Measurements from ENCODE around the gene ST8SIA5. TPM values are rescaled to one million over a fixed set of nuclear protein-coding genes. Genes with fewer than 3 reads are reported as not detected.

The ST8SIA5 gene
- total RNA-seq, 1 experiment from 2014 or later: 0.54 TPM

DNA sequence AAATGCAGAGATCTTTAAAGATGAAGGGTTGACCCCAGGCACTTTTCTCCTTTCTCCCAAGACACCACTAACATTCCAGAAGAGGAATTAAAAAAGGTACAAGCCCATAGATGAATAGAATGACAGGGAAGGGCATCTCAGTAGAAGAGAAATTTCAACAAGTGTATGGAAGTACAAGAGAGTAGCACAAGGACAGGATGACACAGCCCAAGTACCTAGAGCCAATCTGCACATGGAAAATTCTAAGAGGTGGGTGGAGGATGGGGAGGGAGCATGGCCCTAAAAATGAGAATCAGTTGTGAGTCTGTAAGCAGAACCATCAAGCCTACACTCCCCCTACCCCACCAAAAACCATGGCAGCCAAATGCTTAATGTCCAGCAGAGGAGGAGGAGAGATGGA, 60.2 kb downstream of the ST8SIA5 start (continued):
- TF ChIP-seq, protein P1, sequence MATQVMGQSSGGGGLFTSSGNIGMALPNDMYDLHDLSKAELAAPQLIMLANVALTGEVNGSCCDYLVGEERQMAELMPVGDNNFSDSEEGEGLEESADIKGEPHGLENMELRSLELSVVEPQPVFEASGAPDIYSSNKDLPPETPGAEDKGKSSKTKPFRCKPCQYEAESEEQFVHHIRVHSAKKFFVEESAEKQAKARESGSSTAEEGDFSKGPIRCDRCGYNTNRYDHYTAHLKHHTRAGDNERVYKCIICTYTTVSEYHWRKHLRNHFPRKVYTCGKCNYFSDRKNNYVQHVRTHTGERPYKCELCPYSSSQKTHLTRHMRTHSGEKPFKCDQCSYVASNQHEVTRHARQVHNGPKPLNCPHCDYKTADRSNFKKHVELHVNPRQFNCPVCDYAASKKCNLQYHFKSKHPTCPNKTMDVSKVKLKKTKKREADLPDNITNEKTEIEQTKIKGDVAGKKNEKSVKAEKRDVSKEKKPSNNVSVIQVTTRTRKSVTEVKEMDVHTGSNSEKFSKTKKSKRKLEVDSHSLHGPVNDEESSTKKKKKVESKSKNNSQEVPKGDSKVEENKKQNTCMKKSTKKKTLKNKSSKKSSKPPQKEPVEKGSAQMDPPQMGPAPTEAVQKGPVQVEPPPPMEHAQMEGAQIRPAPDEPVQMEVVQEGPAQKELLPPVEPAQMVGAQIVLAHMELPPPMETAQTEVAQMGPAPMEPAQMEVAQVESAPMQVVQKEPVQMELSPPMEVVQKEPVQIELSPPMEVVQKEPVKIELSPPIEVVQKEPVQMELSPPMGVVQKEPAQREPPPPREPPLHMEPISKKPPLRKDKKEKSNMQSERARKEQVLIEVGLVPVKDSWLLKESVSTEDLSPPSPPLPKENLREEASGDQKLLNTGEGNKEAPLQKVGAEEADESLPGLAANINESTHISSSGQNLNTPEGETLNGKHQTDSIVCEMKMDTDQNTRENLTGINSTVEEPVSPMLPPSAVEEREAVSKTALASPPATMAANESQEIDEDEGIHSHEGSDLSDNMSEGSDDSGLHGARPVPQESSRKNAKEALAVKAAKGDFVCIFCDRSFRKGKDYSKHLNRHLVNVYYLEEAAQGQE (IDR thresholded peaks at IDR 0.05; ENCODE audit: low read depth): no peak

DNA sequence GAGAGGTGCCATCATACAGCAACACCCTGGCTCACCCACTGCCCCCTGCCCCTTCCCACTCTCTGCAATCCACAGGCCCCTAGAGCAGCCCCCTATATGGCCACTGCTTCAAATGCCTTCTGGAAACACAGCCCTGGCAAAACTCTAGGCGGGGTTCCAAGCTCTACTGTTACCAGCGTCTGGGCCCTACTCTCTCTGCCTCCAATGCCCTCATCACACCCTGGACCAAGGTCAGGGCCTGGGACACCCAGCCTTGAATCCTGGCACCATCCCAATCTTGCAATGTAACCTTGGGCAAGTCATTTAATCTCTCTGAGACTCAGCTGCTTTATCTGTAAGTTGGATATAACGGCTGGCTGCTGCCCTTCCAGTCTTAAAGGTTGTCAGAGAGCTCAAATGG, 60.6 kb downstream of the ST8SIA5 start:
- RAD21 ChIA-PET (ENCODE audit: low non-redundant PET in 1 of 2, low total read pairs in 2 of 2, uncharacterized antibody in 2 of 2, unreplicated experiment in 2 of 2): no interaction called here
- H3K4me1 ChIP-seq (ENCODE audit: control insufficient read depth in 1 of 2, insufficient read depth in 2 of 2, low read length in 2 of 2): no peaks in the 10 kb centered on the region
- intact Hi-C loops (cut with micrococcal nuclease): no loop called here

More for the DNA sequence above, 60.6 kb downstream of the ST8SIA5 start:
- ATAC-seq: no peak
- no peaks in the 10 kb centered on the region for H3K27me3 ChIP-seq (ENCODE audit: insufficient read depth, low read length)
- no peak overlapping the region for H3K4me2 ChIP-seq (ENCODE audit: low read length)
- POLR2A ChIA-PET: no interaction called here
- H3K9me3 ChIP-seq (ENCODE audit: control insufficient read depth in 1 of 2, insufficient read depth in 1 of 2, low read depth in 1 of 2, low read length in 2 of 2): no peaks in the 10 kb centered on the region
- H3K79me2 ChIP-seq (ENCODE audit: insufficient read depth, low read length): no peaks in the 10 kb centered on the region
- CTCF ChIA-PET: no interaction called here
- no peak for DNase-seq (ENCODE audit: low read depth, low spot score)
- H3K27ac ChIP-seq (ENCODE audit: low read depth, low read length): no peak overlapping the region
- H3K4me3 ChIP-seq (replicated peaks in 1 of 2; ENCODE audit: low read depth in 1 of 2, low read length in 2 of 2): no peak overlapping the region
- TF ChIP-seq CBX3 (IDR thresholded peaks at IDR 0.05; ENCODE audit: low read depth) (no peak), EGR1 (IDR thresholded peaks at IDR 0.05; ENCODE audit: low read depth) (no peak), POLR2A (IDR thresholded peaks at IDR 0.05; ENCODE audit: borderline replicate concordance, extremely low read depth, insufficient read depth, insufficient read length) (no peak), ZFX (IDR thresholded peaks at IDR 0.05) (no peak), TCF7L2 (IDR thresholded peaks at IDR 0.05; ENCODE audit: borderline replicate concordance, extremely low read depth, insufficient read depth, insufficient read length) (no peak), SP1 (IDR thresholded peaks at IDR 0.05; ENCODE audit: low read depth) (no peak), EZH2phosphoT487 (IDR thresholded peaks at IDR 0.05; ENCODE audit: borderline replicate concordance) (no peak), EZH2 (IDR thresholded peaks at IDR 0.05) (no peak)
- TF ChIP-seq, protein P1 (IDR thresholded peaks at IDR 0.05; ENCODE audit: low read depth): no peak
- no peaks in the 10 kb centered on the region for H3K36me3 ChIP-seq (ENCODE audit: control insufficient read depth in 1 of 2, insufficient read depth in 2 of 2, low read length in 2 of 2)
- H3K9ac ChIP-seq (ENCODE audit: low read length): no peak overlapping the region
- no peaks in the 10 kb centered on the region for H4K20me1 ChIP-seq (ENCODE audit: insufficient read depth)
- no TSS peak for BruUV-seq (replicated peaks)
- H2AFZ ChIP-seq (ENCODE audit: low read depth, low read length, poor library complexity, severe bottlenecking): no peak overlapping the region
- H3K9me2 ChIP-seq (ENCODE audit: insufficient read depth): no peaks in the 10 kb centered on the region

Measured in HCT116 (cell line).